GM12801 (cell line): ENCODE results near the gene PCDHGB5.
"Not testable (repeated sequence)": the region's sequence is repeated elsewhere in the genome, so short reads cannot be mapped to it uniquely, and the experiment has no call there.

Experiments
- CTCF ChIP-seq: IDR thresholded peaks from one replicate; pipeline ENCODE4 v1.5.1; 2011; ENCODE audit warnings: control low read depth; ENCODE audit not compliant: insufficient read length; ENCODE audit errors: extremely low read depth

PCDHGB5 gene

DNA sequence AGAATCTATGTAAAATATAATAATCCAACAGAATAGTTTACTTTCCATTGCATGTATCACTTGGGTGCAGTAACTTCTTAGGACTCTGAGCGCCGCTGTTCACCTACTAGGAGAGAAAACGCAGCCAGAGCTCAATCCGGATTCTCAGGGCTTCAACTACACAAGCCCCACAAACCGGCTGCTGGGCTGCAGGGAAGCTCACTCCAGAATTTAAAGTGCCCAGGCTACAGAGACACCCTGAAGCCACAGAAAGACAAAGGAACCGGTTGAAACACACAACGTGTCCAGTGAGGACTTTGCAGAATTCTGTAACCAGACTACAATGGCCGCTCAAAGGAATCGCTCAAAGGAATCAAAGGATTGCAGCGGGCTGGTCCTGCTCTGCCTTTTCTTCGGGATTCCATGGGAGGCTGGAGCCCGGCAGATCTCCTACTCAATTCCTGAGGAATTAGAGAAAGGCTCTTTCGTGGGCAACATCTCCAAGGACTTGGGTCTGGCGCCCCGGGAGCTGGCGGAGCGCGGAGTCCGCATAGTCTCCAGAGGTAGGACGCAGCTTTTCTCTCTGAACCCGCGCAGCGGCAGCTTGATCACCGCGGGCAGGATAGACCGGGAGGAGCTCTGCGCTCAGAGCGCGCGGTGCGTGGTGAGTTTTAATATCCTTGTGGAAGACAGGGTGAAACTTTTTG lies 15.2 kb downstream of the PCDHGB5 start, which contains the start of gene PCDHGA10:
Gene PCDHGA10 (plus strand): TSS at position 134 of the 686 bp plus-strand sequence. CDS start 189 bp downstream, at position 323.
- TF ChIP-seq CTCF = no peak

DNA sequence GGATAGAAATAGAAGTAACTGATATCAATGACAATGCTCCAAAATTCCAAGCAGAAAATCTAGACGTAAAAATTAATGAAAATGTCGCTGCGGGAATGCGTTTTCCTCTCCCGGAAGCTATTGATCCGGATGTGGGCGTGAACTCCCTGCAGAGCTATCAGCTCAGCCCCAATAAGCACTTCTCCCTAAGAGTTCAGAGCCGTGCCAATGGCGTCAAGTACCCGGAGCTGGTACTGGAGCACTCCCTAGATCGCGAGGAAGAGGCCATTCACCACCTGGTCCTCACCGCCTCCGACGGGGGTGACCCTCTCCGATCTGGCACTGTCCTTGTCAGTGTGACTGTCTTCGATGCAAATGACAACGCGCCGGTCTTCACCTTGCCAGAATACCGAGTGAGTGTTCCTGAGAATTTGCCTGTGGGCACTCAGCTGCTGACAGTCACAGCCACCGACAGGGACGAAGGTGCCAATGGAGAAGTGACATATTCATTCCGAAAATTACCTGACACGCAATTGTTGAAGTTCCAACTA lies 15.9 kb downstream of the PCDHGB5 start:
- TF ChIP-seq CTCF = no peak

DNA sequence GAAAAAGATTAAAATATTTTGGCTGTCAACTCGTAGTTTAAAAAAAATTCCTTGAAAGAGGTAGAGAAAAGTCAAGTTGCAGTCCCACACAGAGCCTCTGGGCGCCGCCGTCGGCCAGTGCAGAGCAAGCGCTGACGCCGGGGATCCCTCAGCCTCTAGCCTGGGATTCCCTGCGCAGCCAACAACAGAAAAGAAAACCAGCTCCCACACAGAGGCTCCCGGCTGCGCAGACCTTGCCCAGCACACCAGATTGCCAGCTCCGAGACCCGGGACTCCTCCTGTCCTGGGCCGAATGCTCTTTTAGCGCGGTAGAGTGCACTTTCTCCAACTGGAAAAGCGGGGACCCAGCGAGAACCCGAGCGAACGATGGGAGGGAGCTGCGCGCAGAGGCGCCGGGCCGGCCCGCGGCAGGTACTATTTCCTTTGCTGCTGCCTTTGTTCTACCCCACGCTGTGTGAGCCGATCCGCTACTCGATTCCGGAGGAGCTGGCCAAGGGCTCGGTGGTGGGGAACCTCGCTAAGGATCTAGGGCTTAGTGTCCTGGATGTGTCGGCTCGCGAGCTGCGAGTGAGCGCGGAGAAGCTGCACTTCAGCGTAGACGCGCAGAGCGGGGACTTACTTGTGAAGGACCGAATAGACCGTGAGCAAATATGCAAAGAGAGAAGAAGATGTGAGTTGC lies 19.9 kb downstream of the PCDHGB5 start, which contains the start of gene PCDHGB7:
Gene PCDHGB7 (plus strand): TSS at position 184 of the 679 bp plus-strand sequence. CDS start 183 bp downstream, at position 367.
- TF ChIP-seq CTCF = not testable (repeated sequence)

DNA sequence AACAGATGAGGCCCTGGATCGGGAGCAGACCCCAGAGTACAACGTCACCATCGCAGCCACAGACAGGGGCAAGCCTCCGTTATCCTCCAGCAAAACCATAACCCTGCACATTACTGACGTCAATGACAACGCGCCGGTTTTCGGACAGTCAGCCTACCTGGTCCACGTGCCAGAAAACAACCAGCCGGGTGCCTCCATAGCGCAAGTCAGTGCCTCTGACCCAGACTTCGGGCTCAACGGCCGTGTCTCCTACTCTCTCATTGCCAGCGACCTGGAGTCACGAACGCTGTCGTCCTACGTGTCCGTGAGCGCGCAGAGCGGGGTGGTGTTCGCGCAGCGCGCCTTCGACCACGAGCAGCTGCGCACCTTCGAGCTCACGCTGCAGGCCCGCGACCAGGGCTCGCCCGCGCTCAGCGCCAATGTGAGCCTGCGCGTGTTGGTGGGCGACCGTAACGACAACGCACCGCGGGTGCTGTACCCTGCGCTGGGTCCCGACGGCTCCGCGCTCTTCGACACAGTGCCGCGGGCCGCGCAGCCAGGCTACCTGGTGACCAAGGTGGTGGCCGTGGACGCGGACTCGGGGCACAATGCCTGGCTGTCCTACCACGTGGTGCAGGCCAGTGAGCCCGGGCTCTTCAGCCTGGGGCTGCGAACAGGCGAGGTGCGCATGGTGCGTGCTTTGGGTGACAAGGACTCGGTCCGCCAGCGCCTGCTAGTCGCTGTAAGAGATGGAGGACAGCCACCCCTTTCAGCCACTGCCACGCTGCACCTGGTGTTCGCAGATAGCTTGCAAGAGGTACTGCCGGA lies 21.5 kb downstream of the PCDHGB5 start:
- TF ChIP-seq CTCF = no peak

- peak; percentile 15 for TF ChIP-seq CTCF
Measured at GRCh38 chr5:141420855-141421488, 23.2 kb downstream of the PCDHGB5 start, which contains the start of gene PCDHGA11. TSS of gene PCDHGA11 (plus strand) at chr5:141421051. CDS start at chr5:141421228, 177 bp downstream.

GRCh38 chr5:141421489-141421855 lies 23.7 kb downstream of the PCDHGB5 start:
- TF ChIP-seq CTCF = no peak
